ENCODE results near the gene SPEG.
A peak's percentile ranks its signal among the peaks of the same experiment; 100 is the strongest.

SPEG gene

GRCh38 chr2:219460424-219460926, 25.8 kb downstream of the SPEG start:
- DNase-seq (ENCODE audit: low spot score): peak; percentile 90

- DNase-seq (ENCODE audit: low spot score): peak; percentile 49
These were observed 26.4 kb downstream of the SPEG start for GRCh38 chr2:219461047-219461514.

GRCh38 chr2:219461669-219462068, 27.0 kb downstream of the SPEG start:
- no peak for DNase-seq (ENCODE audit: low spot score)

- DNase-seq (ENCODE audit: low spot score): no peak
These were observed 27.7 kb downstream of the SPEG start for GRCh38 chr2:219462349-219462748.

- DNase-seq (ENCODE audit: low spot score): no peak
These were observed 29.8 kb downstream of the SPEG start for GRCh38 chr2:219464286-219465032.

- no peak for DNase-seq (ENCODE audit: low spot score)
These were observed 31.3 kb downstream of the SPEG start for GRCh38 chr2:219465659-219466561.

GRCh38 chr2:219466816-219467735, 32.4 kb downstream of the SPEG start:
- no peak for DNase-seq (ENCODE audit: low spot score)

GRCh38 chr2:219467736-219468075, 33.1 kb downstream of the SPEG start:
- DNase-seq (ENCODE audit: low spot score): no peak

- no peak for DNase-seq (ENCODE audit: low spot score)
These were observed 34.0 kb downstream of the SPEG start for GRCh38 chr2:219468410-219469185.

GRCh38 chr2:219469186-219469724, 34.6 kb downstream of the SPEG start:
- no peak for DNase-seq (ENCODE audit: low spot score)

GRCh38 chr2:219470429-219470828, 35.8 kb downstream of the SPEG start:
- DNase-seq (ENCODE audit: low spot score): no peak

GRCh38 chr2:219471476-219472371, 37.1 kb downstream of the SPEG start:
- no peak for DNase-seq (ENCODE audit: low spot score)

GRCh38 chr2:219472629-219473187, 38.1 kb downstream of the SPEG start:
- DNase-seq (ENCODE audit: low spot score): peak; percentile 82

- DNase-seq (ENCODE audit: low spot score): no peak
These were observed 38.9 kb downstream of the SPEG start for GRCh38 chr2:219473511-219473910.

GRCh38 chr2:219474285-219475060, 39.8 kb downstream of the SPEG start:
- DNase-seq (ENCODE audit: low spot score): no peak

- DNase-seq (ENCODE audit: low spot score): no peak
These were observed 40.6 kb downstream of the SPEG start for GRCh38 chr2:219475278-219475677.

GRCh38 chr2:219475697-219476651, 41.3 kb downstream of the SPEG start:
- peak; percentile 78 for DNase-seq (ENCODE audit: low spot score)

Data from SK-N-DZ (cell line).